Left lung (tissue), 10 donors: Measurements from ENCODE around the gene FLVCR1. TPM values are rescaled to one million over a fixed set of nuclear protein-coding genes. Genes with fewer than 3 reads are reported as not detected.

Source experiments
- ATAC-seq: fragments of 200-7000 bp; cut with Tn5 transposase; one replicate; pipeline ENCODE4 v1.9.1; 2020; ENCODE audit warnings: moderate library complexity
- DNase-seq, 4 donors: peaks; one replicate each; pipeline ENCODE4 v3.0.0-alpha.2; 2013 to 2020
- H3K27ac ChIP-seq, 2 donors: fragments of 200-600 bp; sonication (generic) in 1 of 2; one replicate each; pipeline versions ENCODE4 v1.5.0 to v1.8.0; 2020 to 2021
- H3K27me3 ChIP-seq, 2 donors: fragments of 200-600 bp; sonication (generic) in 1 of 2; one replicate each; pipeline versions ENCODE4 v1.5.0 to v1.8.0; 2020 to 2021
- H3K36me3 ChIP-seq, 2 donors: fragments of 200-600 bp; sonication (generic) in 1 of 2; one replicate each; pipeline versions ENCODE4 v1.5.0 to v1.8.0; 2020 to 2021
- H3K4me1 ChIP-seq, 2 donors: fragments of 200-600 bp; one replicate each; pipeline ENCODE4 v1.8.0; 2021
- H3K4me3 ChIP-seq, 2 donors: fragments of 200-600 bp; sonication (generic) in 1 of 2; one replicate each; pipeline versions ENCODE4 v1.5.0 to v1.8.0; 2020 to 2021; ENCODE audit warnings: mild to moderate bottlenecking in 1 of 2
- H3K9me3 ChIP-seq, 2 donors: fragments of 200-600 bp; sonication (generic) in 1 of 2; one replicate each; pipeline versions ENCODE4 v1.5.0 to v1.8.0; 2020 to 2021
- intact Hi-C, 2 donors: fragments of 100-400 bp; cut with DNase I; formaldehyde crosslinking; loops; one replicate each; pipeline versions ENCODE4 v1.11.2 to v1.14.2; 2022
- polyA plus RNA-seq, 6 donors: library from polyadenylated mRNA; unstranded; fragments of 120-200 nt; gene quantifications; one replicate each; pipeline ENCODE4 v1.2.1, GENCODE V29; 2013; ENCODE audit not compliant: insufficient read length in 6 of 6
- total RNA-seq, 2 donors: library from RNA; stranded (reverse); fragmentation: NEBNext Ultra II Directional; extraction: Animal tissue kit (Norgen Biotek cat#: 25700); gene quantifications; one replicate each; pipeline ENCODE4 v1.2.1, GENCODE V29; 2021
- TF ChIP-seq, protein P1 (sequence below), 2 donors: fragments of 200-600 bp; sonication (generic) in 1 of 2; IDR thresholded peaks; one replicate each; pipeline versions ENCODE4 v1.5.0 to v1.8.0; 2021; ENCODE audit warnings: antibody characterized with exemption in 2 of 2
- donor health status: DM: no; HTN: yes; CAD: no.
- donor health status: DM: no; HTN: no; CAD: no.

The FLVCR1 gene
- total and polyA plus RNA-seq, 8 donors = 6.1 to 29.4 (median 22.7) TPM

DNA sequence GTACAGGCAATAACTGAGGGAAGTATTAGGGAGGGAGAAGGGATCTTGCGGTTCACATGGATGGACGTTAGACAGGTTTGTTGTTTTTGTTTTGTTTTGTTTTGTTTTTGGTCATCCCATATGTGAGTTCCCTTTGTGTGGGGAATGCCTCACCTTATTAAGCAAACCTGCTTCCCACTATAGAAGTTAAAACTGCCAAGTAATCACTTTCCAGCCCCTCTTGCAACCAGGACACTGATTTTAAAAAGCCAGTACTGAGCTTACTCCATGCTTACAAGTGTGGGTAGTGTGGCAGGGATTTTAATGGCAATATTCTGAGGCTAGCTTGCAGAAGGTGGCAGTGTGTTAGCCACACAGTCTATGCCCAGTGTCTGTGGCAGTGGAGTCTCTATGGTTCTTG lies 37.1 kb upstream of the FLVCR1 start:
- TF ChIP-seq, protein P1, sequence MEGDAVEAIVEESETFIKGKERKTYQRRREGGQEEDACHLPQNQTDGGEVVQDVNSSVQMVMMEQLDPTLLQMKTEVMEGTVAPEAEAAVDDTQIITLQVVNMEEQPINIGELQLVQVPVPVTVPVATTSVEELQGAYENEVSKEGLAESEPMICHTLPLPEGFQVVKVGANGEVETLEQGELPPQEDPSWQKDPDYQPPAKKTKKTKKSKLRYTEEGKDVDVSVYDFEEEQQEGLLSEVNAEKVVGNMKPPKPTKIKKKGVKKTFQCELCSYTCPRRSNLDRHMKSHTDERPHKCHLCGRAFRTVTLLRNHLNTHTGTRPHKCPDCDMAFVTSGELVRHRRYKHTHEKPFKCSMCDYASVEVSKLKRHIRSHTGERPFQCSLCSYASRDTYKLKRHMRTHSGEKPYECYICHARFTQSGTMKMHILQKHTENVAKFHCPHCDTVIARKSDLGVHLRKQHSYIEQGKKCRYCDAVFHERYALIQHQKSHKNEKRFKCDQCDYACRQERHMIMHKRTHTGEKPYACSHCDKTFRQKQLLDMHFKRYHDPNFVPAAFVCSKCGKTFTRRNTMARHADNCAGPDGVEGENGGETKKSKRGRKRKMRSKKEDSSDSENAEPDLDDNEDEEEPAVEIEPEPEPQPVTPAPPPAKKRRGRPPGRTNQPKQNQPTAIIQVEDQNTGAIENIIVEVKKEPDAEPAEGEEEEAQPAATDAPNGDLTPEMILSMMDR (IDR thresholded peaks at IDR 0.05) = no peak
- intact Hi-C loops = no loop called here
- Histone ChIP-seq H3K4me1 (peaks cover 0 to 19% of the 10 kb centered on the region in 2 donors), H3K27ac (no peak overlapping the region), H3K9me3 (peaks cover 0 to 18% of the 10 kb centered on the region in 2 donors), H3K27me3 (no peaks in the 10 kb centered on the region), H3K4me3 (no peak overlapping the region), H3K36me3 (no peaks in the 10 kb centered on the region)
- DNase-seq (no peak), ATAC-seq (no peak)

DNA sequence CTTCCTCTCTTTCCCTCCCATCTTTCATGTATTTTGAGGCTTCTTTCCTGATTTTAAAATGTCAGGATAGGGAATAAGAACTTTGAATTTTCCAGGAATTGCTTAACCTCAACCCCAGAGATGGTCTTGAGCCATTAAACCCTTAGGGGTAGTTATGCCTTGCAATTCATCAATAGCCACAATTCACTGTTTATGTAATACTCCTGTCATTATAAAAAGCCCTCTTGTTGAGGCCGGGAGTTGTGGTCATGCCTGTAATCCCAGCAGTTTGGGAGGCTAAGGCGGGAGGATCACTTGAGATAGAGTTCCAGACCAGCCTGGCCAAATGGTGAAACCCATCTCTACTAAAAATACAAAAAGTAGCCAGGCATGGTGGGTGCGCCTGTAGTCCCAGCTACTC lies 35.1 kb upstream of the FLVCR1 start:
- Histone ChIP-seq H3K27me3 (no peaks in the 10 kb centered on the region), H3K9me3 (peaks cover 0 to 24% of the 10 kb centered on the region in 2 donors), H3K4me3 (no peak overlapping the region), H3K27ac (no peak overlapping the region), H3K36me3 (no peaks in the 10 kb centered on the region), H3K4me1 (peaks cover 0 to 19% of the 10 kb centered on the region in 2 donors)
- TF ChIP-seq, protein P1 (IDR thresholded peaks at IDR 0.05) = no peak
- no peak for DNase-seq
- intact Hi-C loops = no loop called here
- ATAC-seq = no peak

DNA sequence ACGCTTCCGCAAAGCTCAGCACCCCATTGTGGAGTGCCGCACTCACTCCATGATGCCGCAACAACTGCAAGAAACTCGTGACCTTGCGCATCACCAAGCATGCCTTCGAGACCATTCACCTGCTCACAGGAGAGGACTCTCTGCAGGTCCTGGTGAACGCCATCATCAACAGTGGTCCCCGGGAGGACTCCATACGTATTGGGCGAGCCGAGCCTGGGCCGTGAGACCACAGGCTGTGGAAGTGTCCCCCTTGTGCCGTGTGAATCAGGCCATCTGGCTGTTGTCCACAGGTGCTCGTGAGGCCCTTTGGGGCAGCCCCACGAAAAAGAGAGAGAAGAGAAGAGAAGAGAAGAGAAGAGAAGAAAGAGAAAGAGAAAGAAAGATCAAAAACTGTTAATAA lies 33.9 kb upstream of the FLVCR1 start:
- Histone ChIP-seq H3K4me1 (peaks cover 0 to 13% of the 10 kb centered on the region in 2 donors), H3K9me3 (peaks cover 0 to 24% of the 10 kb centered on the region in 2 donors), H3K27me3 (no peaks in the 10 kb centered on the region), H3K36me3 (no peaks in the 10 kb centered on the region), H3K4me3 (no peak overlapping the region), H3K27ac (no peak overlapping the region)
- intact Hi-C loops = no loop called here
- DNase-seq (no peak), ATAC-seq (no peak)
- TF ChIP-seq, protein P1 (IDR thresholded peaks at IDR 0.05) = no peak

DNA sequence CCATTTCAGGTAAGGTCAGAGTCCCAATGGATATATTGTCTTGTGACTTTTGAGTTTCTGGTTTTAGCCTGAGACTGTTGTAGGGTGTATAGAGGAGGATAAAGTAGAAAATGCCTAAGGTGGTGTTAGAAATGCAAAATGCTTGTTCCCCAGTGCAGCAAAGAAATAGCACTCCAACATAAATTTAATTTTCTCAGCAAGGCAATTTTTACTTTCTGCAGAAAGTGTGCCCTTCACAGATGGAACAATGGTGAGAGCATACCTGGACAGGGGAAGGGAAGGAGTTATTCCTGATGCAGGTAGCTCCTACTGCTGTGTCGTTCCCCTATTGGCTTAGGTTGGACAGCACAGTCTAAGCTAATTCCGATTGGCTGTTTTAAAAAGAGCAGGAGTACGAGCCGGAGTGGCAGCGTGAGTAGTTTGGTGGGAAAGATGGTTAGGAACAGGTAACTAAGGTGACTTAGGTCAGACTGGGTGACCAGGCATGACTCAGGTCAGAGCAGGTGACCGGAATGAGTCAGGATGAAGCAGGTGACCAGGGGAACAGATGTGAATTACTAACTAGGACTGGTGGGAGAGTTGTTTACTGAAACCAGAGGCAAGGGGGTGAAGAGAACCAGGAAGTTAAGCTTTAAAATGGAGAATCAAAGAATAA lies 32.1 kb upstream of the FLVCR1 start:
- Histone ChIP-seq H3K4me3 (no peak overlapping the region), H3K4me1 (no peaks in the 10 kb centered on the region), H3K36me3 (no peaks in the 10 kb centered on the region), H3K27me3 (no peaks in the 10 kb centered on the region), H3K27ac (no peak overlapping the region), H3K9me3 (peaks cover 0 to 24% of the 10 kb centered on the region in 2 donors)
- intact Hi-C loops = no loop called here
- DNase-seq (no peak), ATAC-seq (no peak)
- TF ChIP-seq, protein P1 (IDR thresholded peaks at IDR 0.05) = no peak

DNA sequence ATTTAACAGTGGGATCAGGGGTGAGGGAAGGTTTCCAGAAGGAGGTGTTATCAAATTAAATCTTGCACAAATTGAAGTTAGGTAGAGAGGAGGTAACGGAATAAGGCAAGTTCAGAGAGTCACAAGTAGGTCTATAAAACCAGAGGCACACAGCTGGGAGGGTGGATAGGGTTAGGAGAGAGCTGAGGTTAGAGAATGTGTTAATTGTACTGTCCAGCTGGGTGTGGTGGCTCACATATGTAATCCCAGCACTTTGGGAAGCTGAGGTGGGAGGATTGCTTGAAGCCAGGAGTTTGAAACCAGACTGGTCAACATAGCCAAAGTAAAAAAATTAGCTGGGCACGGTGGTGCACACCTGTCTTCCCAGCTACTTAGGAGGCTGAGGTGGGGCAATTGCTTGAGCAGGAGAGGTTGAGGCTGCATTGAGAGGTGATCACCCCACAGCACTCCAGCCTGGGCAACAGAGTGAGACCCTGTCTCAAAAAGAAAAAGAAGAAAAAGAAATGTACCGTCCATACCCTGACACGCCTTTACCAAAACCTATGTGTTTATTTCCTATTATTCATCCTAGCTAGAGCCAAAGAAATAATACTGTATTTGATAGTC lies 30.8 kb upstream of the FLVCR1 start:
- ATAC-seq (no peak), DNase-seq (no peak)
- Histone ChIP-seq H3K36me3 (no peaks in the 10 kb centered on the region), H3K4me1 (no peaks in the 10 kb centered on the region), H3K27ac (no peak overlapping the region), H3K27me3 (no peaks in the 10 kb centered on the region), H3K9me3 (peaks cover 0 to 24% of the 10 kb centered on the region in 2 donors), H3K4me3 (no peak overlapping the region)
- TF ChIP-seq, protein P1 (IDR thresholded peaks at IDR 0.05) = no peak
- intact Hi-C loops = no loop called here
